ENCODE measurements around the gene MYO3B.
"Not testable (repeated sequence)": the region's sequence is repeated elsewhere in the genome, so short reads cannot be mapped to it uniquely, and the experiment has no call there.

Gene MYO3B

DNA sequence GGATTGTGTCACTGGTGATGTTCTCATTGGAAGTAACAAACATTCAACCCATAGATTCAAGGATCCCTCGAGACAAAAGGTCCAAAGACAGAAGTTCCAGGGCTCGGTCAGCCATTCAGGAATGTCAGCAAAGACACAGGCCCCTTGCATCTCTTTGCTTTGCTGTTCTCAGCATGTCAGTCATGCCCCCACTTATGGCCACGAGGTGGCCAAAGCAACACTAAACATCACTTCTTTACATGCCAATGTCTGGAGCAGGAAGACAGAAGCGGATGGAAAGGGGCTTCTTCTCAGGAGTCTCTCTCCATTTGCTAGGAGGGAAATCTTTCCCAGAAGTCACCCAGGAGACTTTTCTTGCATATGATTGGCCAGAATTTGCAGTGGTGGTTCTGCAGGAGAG is 345.6 kb downstream of the MYO3B start:
- DNase-seq, result no peak

GRCh38 chr2:170524828-170525565 is 347.1 kb downstream of the MYO3B start:
- DNase-seq, result no peak

GRCh38 chr2:170525566-170525900 is 347.6 kb downstream of the MYO3B start:
- no peak for DNase-seq

DNA sequence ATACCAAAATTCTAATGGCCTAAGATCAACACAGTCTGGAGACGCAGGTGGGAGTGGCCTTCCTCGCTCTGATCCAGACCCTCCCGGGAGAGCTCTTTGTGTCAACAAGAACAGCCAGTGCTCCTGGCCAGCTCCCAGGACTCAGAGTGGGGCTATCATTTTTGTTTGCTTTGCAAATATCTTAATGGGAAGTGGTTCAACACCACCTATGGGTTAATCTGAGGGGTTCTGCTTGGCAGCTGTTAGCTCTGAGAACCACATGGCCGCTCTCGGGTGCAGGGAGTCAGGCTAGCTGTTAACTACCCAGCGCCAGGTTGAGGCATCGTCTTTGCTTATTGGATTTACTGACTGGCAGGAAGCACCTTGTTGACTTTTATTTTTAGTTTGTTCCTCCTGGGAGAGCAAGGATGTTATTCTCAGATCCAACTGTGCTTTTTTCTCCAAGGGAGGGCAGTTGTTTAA is 352.4 kb downstream of the MYO3B start:
- no peak for DNase-seq

GRCh38 chr2:170530803-170531564 is 353.0 kb downstream of the MYO3B start:
- no peak for DNase-seq

DNA sequence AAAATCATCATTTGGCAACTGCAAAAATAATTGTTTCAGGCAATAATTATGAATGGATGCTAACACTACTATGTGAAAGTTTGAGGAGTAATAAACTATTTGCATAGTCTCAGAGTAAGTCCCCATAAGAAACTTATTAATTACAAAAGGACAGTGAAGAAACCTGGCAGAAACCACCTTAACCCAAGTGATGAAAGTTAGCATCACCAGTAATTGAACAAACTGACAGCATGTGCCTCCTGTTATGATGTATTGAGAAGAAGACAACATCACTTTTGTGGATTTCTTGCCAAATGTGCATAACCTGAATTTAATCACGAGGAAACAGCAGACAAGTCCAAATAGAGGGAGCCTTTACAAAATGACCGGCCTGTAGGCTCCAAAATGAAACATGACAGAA is 353.9 kb downstream of the MYO3B start:
- DNase-seq, result no peak

DNA sequence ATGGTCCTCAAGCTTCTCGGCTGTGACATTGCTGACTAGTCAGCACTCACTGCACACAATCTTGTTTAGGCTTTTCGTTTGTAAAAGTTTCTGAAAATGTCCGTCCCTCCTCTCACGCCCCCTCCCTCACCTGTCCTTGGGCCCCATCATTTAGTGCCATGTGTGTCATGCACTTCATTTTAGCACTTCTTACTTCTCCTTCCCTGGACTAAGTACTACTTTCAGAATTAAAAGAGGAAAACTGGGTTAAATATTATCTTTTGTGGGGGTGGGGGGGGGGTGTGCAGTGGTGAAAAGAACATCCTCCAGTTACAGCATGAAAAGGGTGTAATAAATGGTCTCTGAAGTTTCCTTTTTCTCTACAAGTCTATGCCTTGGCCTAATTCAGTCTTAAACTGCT is 355.2 kb downstream of the MYO3B start:
- DNase-seq, result no peak

DNA sequence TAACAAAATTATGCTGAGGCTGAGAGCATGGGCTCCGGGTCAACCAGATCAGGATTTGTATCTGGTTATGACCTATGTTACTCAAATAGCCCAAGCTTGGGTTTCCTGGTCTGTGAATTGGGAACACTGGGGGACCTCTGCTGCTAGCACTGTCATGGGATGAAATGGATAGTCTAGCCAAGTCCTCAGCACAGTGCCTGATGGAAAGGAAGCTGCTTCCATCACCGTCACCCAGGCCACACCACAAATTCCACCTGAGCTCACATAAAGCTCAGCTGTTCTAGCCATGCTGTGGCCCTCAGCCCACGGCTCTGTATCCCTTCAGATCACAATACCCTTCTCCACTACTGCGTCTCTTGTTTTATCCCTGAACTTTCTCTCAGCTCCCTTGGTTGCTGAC is 357.6 kb downstream of the MYO3B start:
- no peak for DNase-seq

GRCh38 chr2:170544817-170545216 is 366.9 kb downstream of the MYO3B start:
- no peak for DNase-seq

GRCh38 chr2:170548304-170548703 is 370.4 kb downstream of the MYO3B start:
- no peak for DNase-seq

GRCh38 chr2:170550501-170550900 is 372.6 kb downstream of the MYO3B start:
- DNase-seq, result no peak

DNA sequence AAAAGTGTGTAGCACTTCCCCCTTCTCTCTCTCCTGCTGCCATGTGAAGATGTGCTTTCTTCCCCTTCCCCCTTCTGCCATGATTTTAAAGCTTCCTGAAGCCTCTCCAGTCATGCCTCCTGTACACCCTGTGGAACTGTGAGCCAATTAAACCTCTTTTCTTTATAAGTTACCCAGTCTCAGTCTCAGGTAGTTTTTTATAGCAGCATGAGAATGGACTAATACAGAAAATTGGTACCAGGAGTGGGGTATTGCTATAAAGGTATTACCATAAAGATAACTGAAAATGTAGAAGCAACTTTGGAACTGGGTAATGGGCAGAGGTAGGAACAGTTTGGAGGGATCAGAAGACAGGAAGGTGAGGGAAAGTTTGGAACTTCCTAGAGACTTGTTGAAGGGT is 374.0 kb downstream of the MYO3B start:
- not testable (repeated sequence) for DNase-seq

- DNase-seq, result no peak
Observed at GRCh38 chr2:170553748-170554147, 375.8 kb downstream of the MYO3B start.

DNA sequence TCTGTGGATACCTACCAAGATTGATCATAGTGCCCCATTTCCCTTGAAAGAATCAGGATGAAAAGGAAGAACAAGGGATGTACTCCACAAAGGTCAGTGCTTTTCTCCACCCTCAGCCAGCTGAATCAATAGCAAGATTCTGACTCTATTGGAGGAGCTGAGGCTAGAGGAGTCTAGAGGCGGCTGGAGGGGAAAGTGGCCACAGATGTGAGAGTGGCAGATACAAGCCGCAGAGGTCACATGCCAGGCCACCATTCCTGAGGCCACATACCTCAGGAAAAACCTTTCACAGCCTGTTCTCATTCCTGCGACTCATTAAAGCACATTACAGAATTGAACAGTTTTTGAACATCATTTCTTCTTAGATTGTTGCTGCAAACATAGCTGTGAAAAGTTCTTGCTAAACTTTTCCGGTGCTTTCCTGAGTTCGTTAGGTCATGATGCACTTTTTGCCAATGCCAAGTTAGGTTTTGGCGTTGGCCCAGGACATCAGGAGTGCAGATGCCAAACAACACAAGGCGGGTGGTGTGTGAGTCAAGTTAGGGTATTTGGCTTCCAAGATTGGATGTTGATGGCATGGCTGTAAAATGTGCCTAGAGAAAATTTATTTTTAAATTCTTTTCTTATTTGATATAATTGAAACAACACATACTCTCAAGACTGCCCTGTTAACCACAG is 376.5 kb downstream of the MYO3B start:
- DNase-seq, result no peak

GRCh38 chr2:170562928-170563327 is 385.0 kb downstream of the MYO3B start:
- DNase-seq, result no peak

- no peak for DNase-seq
Observed at GRCh38 chr2:170563401-170563800, 385.5 kb downstream of the MYO3B start.

GRCh38 chr2:170566138-170566537 is 388.2 kb downstream of the MYO3B start:
- DNase-seq, result no peak

- no peak for DNase-seq
Observed at GRCh38 chr2:170567429-170567828, 389.5 kb downstream of the MYO3B start.

GRCh38 chr2:170568511-170568910 is 390.6 kb downstream of the MYO3B start:
- DNase-seq, result no peak

DNA sequence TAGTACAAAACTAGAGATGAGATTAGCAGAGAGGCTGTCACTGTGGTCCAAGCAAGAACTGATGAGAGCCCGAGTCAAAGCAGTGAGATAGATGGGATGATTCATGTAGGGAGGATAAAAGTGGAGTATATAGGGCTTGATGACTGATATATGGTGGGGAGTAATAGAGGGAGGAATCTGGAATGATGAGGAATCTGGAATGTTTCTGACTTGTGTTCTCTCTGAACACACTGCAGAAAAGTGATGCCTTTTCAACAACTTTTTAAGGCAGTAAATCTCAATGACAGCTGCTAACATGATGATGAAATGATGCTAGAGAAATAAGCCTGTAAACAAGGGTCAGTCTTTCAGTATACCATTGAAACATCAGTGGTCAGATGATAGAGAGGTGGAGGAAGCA is 393.7 kb downstream of the MYO3B start:
- DNase-seq, result no peak

DNA sequence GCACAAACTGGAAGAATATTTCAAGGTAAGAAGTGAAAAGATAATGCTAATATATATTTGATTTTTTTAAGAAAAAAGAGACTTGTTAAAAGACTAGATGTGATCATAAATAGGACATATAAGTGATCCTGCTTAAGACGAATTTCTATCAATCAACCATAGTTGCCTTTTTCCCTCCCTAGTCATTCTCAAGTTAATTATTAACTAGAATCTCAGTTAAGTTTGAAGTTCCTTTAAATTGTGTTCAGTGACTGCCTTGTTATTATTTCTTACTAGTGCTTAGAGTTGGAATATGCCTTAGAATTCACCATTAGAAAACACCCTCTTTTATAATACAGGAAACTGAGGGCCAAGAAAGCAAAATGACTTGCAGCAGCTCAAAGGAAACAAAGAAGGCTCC is 395.7 kb downstream of the MYO3B start:
- DNase-seq, result no peak

DNA sequence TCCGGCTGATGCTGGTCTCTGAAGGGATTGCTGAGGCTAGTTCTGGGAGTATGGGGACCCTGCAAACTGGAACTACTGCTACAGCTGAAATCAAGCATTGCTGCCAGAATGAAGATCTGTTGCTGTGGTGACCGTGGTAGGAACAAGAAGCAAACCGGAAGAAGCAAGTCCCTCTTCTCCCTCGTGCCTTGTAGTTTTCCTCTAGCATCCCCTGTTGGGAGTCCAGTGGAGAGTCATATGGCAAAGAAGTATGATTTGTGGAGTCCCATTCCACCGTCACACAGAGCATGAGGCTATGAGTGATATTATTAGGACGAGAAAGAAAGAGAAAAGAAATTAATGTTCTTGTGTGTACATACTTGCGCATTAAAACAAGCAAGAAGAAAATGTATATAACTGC is 398.3 kb downstream of the MYO3B start:
- no peak for DNase-seq

- DNase-seq, result no peak
Observed at GRCh38 chr2:170577356-170577755, 399.4 kb downstream of the MYO3B start.

GRCh38 chr2:170578606-170579005 is 400.7 kb downstream of the MYO3B start:
- no peak for DNase-seq
